Adrenal gland (tissue), 12 donors: ENCODE data around the gene TAF1A. TPM values are rescaled to one million over a fixed set of nuclear protein-coding genes. Genes with fewer than 3 reads are reported as not detected.

Experiments
- DNase-seq, 7 donors: peaks; one replicate each; pipeline ENCODE4 v3.0.0-alpha.2; 2019 to 2020
- H3K27ac ChIP-seq, 5 donors: fragments of 200-600 bp; sonication (generic) in 4 of 5; 1 replicate in 3 of 5; 2 replicates in 2 of 5; pipeline versions ENCODE4 v1.5.1 to v1.8.0; 2016 to 2020; ENCODE audit warnings: mild to moderate bottlenecking in 1 of 5
- H3K27me3 ChIP-seq: fragments of 200-600 bp; 2 replicates; pipeline ENCODE4 v1.8.0; 2021
- H3K36me3 ChIP-seq, 2 donors: fragments of 200-600 bp; replicated peaks in 1 of 2; 1 replicate in 1 of 2; 2 replicates in 1 of 2; pipeline versions ENCODE4 v1.5.1 to v1.8.0; 2018 to 2022
- H3K4me1 ChIP-seq, 2 donors: fragments of 200-600 bp; replicated peaks in 1 of 2; 1 replicate in 1 of 2; 2 replicates in 1 of 2; pipeline versions ENCODE4 v1.5.1 to v1.8.0; 2018 to 2021
- H3K4me3 ChIP-seq, 4 donors: fragments of 200-600 bp; sonication (generic) in 3 of 4; one replicate each; pipeline ENCODE4 v1.5.1; 2016 to 2018
- H3K9me3 ChIP-seq, 3 donors: fragments of 200-600 bp; sonication (generic) in 1 of 3; replicated peaks in 1 of 3; 1 replicate in 2 of 3; 2 replicates in 1 of 3; pipeline versions ENCODE4 v1.5.1 to v1.8.0; 2016 to 2021
- POLR2A ChIP-seq, 2 donors: fragments of 450-650 bp; IDR thresholded peaks; one replicate each; pipeline ENCODE4 v1.6.1; 2017; ENCODE audit warnings: antibody characterized with exemption in 2 of 2, mild to moderate bottlenecking in 2 of 2, moderate library complexity in 1 of 2
- WGBS, 4 donors: extraction: QIAGEN DNeasy Blood & Tissue Kit in 2 of 4; methylation state at CpG; one replicate each; pipeline versions ENCODE4 v1.1.5 to v1.1.7; 2013 to 2017; 5-methylcytosine and 5-hydroxymethylcytosine counted together
- intact Hi-C, 2 donors: fragments of 100-400 bp; cut with DNase I; formaldehyde crosslinking; loops; one replicate each; pipeline versions ENCODE4 v1.14.1 to v1.15.0; 2022 to 2023
- polyA plus RNA-seq, 3 donors: library from polyadenylated mRNA; stranded (reverse); fragments of 200-250 nt in 2 of 3; fragments of 350-450 nt in 1 of 3; fragmentation: Illumina TruSeq in 1 of 3; extraction: RNeasy Lipid Tissue Mini Kit (QIAGEN cat#74804) in 1 of 3; gene quantifications; one replicate each; pipeline ENCODE4 v1.2.3, GENCODE V29; 2013 to 2014
- total RNA-seq, 9 donors: library from RNA; depleted of rRNA in 4 of 9; stranded (reverse); fragments of >200 nt in 4 of 9; fragments of 120-200 nt in 1 of 9; fragmentation: NEBNext Ultra II Directional in 1 of 9; extraction: Animal tissue kit (Norgen Biotek cat#: 25700) in 1 of 9; gene quantifications; one replicate each; pipeline versions ENCODE4 v1.1.0 to v1.2.4, GENCODE V29; 2013 to 2023
- TF ChIP-seq, protein P1 (sequence below), 6 experiments: fragments of 450-650 bp in 4 of 6; fragments of 200-600 bp in 2 of 6; sonication (generic) in 1 of 6; IDR thresholded peaks; 1 replicate in 5 of 6; 2 replicates in 1 of 6; pipeline versions ENCODE4 v1.5.1 to v1.8.0; 2016 to 2021; ENCODE audit warnings: antibody characterized with exemption in 6 of 6, mild to moderate bottlenecking in 2 of 6, moderate library complexity in 1 of 6
- donor health status: healthy with polysubstance abuse.
- donor health status: Bipolar disorder and iron deficiency.
- donor health status: DM: yes; HTN: yes; CAD: no.
- donor health status: DM: no; HTN: no; CAD: no.
- donor health status: DM: no; HTN: no; CAD: no.
- donor health status: DM: yes; HTN: yes; CAD: no.

The TAF1A gene
- total and polyA plus RNA-seq, 12 donors, result 1.4 to 9.6 (median 5.7) TPM

GRCh38 chr1:222623458-222623857 lies 33.7 kb upstream of the TAF1A start:
- Histone ChIP-seq H3K4me3 (no peak overlapping the region), H3K36me3 (peaks cover 0 to 22% of the 10 kb centered on the region in 2 donors), H3K4me1 (peaks cover 0 to 8% of the 10 kb centered on the region in 2 donors), H3K9me3 (no peaks in the 10 kb centered on the region), H3K27ac (no peak overlapping the region), H3K27me3 (no peaks in the 10 kb centered on the region)
- no peak for DNase-seq
- intact Hi-C loops, result no loop called here
- TF ChIP-seq POLR2A (IDR thresholded peaks at IDR 0.05), result no peak
- TF ChIP-seq, protein P1, sequence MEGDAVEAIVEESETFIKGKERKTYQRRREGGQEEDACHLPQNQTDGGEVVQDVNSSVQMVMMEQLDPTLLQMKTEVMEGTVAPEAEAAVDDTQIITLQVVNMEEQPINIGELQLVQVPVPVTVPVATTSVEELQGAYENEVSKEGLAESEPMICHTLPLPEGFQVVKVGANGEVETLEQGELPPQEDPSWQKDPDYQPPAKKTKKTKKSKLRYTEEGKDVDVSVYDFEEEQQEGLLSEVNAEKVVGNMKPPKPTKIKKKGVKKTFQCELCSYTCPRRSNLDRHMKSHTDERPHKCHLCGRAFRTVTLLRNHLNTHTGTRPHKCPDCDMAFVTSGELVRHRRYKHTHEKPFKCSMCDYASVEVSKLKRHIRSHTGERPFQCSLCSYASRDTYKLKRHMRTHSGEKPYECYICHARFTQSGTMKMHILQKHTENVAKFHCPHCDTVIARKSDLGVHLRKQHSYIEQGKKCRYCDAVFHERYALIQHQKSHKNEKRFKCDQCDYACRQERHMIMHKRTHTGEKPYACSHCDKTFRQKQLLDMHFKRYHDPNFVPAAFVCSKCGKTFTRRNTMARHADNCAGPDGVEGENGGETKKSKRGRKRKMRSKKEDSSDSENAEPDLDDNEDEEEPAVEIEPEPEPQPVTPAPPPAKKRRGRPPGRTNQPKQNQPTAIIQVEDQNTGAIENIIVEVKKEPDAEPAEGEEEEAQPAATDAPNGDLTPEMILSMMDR (IDR thresholded peaks at IDR 0.05), result no peak

- Histone ChIP-seq H3K27me3 (no peaks in the 10 kb centered on the region), H3K4me1 (peaks cover 0 to 8% of the 10 kb centered on the region in 2 donors), H3K36me3 (peaks cover 0 to 15% of the 10 kb centered on the region in 2 donors), H3K4me3 (no peak overlapping the region), H3K27ac (no peak overlapping the region), H3K9me3 (no peaks in the 10 kb centered on the region)
- TF ChIP-seq, protein P1 (IDR thresholded peaks at IDR 0.05), result no peak
- TF ChIP-seq POLR2A (IDR thresholded peaks at IDR 0.05), result no peak
- DNase-seq, result no peak
- whole genome bisulfite sequencing, 4 donors, result 89 to 96% (median 90%) methylated on average over 5 of the region's 5 CpGs
- intact Hi-C loops, result no loop called here
These were observed 33.0 kb upstream of the TAF1A start for GRCh38 chr1:222622765-222623164.

GRCh38 chr1:222620566-222620965 lies 30.8 kb upstream of the TAF1A start:
- WGBS, 4 donors, result 82 to 96% (median 87%) methylated on average over 2 of the region's 2 CpGs
- H3K4me3 ChIP-seq, result no peak overlapping the region
- intact Hi-C loops, result no loop called here

DNA sequence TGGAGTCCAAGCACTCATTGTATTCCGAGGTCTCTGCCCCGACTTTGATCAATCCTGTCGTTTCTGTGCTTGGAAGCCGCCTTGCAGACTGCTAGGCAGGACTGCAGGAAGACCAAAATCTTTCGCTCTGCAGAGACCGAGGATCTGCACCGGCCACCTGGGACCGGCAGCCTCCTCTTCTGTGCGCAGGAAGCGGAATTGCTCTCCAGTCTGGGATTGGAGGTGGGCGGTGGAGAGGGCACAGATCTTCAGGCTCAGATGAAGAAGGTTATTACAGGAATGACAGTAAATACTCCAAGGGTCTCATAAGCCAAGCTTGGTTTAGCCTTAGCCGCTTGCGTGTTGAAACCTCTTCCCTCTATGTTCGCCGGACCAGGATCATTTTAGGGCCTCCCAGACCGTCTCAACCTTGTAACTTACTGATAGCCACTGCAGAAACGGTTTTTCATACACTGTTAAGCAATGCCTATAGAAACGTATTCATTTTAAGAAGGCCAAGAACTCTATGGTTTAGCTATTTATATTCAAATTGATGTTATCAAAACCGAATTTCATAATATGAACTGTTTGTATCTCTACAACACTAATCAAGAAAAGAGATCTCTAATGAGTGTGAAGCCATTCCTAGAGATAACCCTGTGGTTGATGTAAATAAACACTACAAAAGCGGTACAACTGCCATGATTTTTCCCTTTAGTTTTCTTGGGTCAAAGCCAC lies 29.3 kb upstream of the TAF1A start:
- H3K27me3 ChIP-seq, result no peaks in the 10 kb centered on the region
- H3K9me3 ChIP-seq, result no peaks in the 10 kb centered on the region
- intact Hi-C loops, result no loop called here
- peaks cover 5 to 14% of the 10 kb centered on the region in 2 donors for H3K4me1 ChIP-seq
- TF ChIP-seq, protein P1 (IDR thresholded peaks at IDR 0.05), result no peak
- TF ChIP-seq POLR2A (IDR thresholded peaks at IDR 0.05), result no peak
- WGBS, 4 donors, result 18 to 28% (median 22%) methylated on average over 15 to 20 of the region's 20 CpGs
- H3K27ac ChIP-seq, result peak overlapping the region in 2 of 5 donors; percentile 76 to 89
- DNase-seq, result peak; percentile 18 to 57 (median 33)
- H3K4me3 ChIP-seq, result peak overlapping the region; percentile 37 to 97 (median 80)
- H3K36me3 ChIP-seq, result peaks cover 0 to 5% of the 10 kb centered on the region in 2 donors

More at GRCh38 chr1:222620566-222620965, 30.8 kb upstream of the TAF1A start:
- TF ChIP-seq POLR2A (IDR thresholded peaks at IDR 0.05), result no peak
- TF ChIP-seq, protein P1 (IDR thresholded peaks at IDR 0.05), result no peak
- no peak for DNase-seq
- peaks cover 5 to 14% of the 10 kb centered on the region in 2 donors for H3K4me1 ChIP-seq
- no peaks in the 10 kb centered on the region for H3K9me3 ChIP-seq
- no peak overlapping the region for H3K27ac ChIP-seq
- no peaks in the 10 kb centered on the region for H3K27me3 ChIP-seq
- H3K36me3 ChIP-seq, result peaks cover 0 to 7% of the 10 kb centered on the region in 2 donors
